Measurements from ENCODE around the gene ELP5.

Gene ELP5

DNA sequence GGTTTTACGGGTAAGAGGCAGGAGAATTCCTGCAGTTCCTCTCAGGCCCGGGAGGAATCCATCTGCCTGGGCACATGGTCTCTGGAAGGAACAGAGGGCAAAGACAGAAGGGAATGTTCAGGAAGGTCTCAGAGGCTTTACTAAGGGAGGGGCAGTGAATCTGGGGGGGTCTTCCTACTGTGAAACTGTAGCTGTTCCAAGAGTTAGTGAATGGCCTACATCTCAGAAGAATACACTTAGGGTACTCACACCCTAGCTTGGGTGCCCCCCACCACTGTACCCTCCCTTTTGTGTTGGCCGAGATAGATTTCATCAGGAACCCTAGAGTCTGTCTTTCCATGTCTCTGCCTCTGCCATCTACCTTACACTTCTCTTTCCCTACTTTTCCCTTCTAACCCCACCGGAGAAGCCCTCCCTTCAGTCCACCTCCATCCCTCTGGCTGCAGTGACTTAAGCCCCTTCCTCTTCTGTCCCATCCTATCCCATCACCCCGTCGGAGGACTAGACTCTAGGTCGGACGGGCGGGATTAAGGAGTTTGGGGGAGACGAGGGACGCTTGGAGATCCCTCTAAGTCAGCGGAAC lies 32.7 kb upstream of the ELP5 start:
- no peak for DNase-seq

DNA sequence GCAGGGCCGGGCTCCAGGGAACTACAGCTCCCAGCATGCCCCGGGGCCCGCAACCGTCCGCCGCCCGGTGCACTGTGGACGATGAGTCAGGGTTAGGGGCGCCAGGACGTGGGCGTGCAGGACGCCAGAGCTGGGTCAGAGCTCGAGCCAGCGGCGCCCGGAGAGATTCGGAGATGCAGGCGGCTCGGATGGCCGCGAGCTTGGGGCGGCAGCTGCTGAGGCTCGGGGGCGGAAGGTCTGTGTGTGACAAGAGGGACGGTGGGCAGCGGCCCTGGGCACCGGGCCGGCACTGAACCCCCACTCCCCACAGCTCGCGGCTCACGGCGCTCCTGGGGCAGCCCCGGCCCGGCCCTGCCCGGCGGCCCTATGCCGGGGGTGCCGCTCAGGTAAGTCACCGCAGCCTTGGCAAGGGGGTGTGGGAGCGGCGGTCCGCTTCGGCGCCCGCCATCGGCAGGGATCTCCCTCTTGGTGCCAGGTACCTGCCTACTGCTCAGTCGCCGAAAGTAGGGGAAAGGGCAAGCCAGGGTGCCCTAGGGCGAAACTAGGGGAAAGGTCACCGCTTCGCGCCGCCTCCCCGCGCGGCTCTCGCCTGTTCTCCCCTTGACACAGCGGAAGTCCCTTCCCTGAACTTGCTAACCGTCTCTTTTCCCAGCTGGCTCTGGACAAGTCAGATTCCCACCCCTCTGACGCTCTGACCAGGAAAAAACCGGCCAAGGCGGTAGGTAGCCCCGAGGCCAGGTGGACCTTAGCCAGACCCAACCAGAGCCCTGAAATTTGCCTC lies 32.0 kb upstream of the ELP5 start, which contains the start of the genes ACADVL and DLG4:
ACADVL (plus strand) TSS at position 127 of the 781 bp plus-strand sequence; CDS start at position 174, 47 bp downstream.
DLG4 (minus strand) TSS at position 25 of the 781 bp plus-strand sequence.
- peak; percentile 95 for DNase-seq

GRCh38 chr17:7220593-7221277 lies 31.3 kb upstream of the ELP5 start:
- DNase-seq, result peak; percentile 69

- peak; percentile 26 for DNase-seq
Measured at GRCh38 chr17:7221278-7222092, 30.5 kb upstream of the ELP5 start.

DNA sequence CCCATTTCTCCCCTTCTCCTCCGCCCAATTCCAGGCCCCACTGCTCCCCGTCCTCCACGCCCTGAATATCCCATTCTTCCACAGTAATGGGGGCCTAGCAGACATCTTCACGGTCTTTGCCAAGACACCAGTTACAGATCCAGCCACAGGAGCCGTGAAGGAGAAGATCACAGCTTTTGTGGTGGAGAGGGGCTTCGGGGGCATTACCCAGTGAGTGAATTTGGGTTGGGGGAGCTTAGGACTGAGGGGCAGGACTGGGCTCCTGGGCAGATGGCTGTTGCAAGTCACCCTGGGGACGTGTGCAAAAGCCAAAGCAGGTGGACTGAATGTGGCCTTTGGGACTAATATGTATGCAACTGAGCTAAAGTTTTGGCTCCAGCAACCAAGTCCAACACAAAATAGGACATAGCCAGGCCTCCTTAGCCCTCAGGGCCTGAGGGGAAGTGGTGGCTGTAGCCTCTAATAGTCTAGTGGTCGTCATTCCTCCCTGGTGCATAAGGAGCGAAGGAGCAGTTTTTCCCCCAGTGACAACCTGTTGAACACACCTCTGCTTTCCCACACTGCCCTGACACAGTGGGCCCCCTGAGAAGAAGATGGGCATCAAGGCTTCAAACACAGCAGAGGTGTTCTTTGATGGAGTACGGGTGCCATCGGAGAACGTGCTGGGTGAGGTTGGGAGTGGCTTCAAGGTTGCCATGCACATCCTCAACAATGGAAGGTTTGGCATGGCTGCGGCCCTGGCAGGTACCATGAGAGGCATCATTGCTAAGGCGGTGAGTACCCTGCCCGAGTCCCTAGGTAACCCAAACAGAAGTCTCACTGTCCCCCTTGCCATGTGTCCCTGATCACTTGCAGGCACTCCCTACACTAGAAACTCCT lies 29.7 kb upstream of the ELP5 start:
- DNase-seq, result peak; percentile 30

- DNase-seq, result peak; percentile 26
Measured at GRCh38 chr17:7222972-7223292, 29.1 kb upstream of the ELP5 start.

DNA sequence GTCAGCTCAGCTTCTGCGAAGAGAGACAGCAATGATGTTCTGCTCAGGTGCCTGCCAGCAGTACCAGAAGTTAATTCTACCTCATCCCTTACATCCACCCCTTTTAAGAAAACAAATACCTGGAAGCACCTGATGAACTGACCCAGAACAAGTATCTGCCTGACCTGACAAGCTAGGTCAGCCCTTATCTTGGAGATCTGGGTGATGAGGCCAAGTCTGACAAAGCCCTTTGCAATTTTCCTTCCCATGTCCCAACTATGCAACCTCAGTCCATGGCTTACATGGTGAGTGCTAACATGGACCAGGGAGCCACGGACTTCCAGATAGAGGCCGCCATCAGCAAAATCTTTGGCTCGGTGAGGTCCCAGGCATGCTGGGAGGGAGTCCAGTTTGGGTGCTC lies 28.6 kb upstream of the ELP5 start:
- DNase-seq, result no peak

- DNase-seq, result no peak
Measured at GRCh38 chr17:7224110-7224509, 27.9 kb upstream of the ELP5 start.

- no peak for DNase-seq
Measured at GRCh38 chr17:7224661-7225111, 27.3 kb upstream of the ELP5 start.

GRCh38 chr17:7225711-7226331 lies 26.2 kb upstream of the ELP5 start:
- no peak for DNase-seq

DNA sequence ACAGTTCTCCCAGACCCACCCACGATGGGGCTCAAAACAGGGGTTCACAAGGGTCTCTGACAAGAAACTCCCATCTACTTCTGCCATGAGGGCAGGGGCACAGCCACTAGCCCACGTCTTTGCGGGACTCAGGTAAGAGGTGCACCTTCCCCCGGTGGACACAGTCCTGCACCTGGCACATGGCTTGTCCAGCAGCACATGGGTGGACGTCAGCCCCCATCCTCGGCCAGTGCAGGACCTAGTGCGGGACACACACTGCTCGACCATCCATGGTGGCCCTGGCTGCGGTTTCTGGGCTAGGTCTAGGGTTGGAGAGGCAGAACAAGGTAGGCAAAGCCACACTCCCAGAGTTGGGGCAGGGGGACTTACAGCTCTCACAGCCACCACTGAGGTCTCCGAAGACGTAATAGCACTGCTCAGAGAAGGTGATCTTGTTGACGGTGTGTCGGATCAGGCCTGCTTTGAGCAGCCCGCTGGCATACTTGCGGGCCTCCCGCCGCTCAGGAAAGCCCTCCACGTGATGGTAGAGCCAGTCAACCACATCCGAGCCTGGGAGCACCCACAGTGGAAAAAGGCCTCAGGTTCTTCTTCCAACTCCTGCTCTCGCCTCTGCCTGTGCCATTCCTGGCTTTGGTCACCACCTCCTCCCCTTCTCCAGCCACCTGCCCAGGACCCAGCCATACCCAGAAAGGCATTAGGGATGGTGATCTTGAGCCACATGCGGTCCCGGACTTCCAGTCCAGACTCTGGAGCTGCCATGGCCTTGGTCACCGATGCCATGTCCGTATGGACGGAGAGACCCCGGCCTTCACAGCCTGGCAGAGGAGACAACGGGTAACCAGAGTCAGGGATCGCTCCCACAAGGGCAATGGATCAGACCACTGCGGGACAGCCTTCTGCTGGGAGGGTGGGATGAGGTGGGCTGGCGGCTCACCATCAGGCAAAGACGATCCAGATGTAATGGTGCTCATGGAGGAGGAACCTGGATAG lies 25.0 kb upstream of the ELP5 start:
- DNase-seq, result no peak

DNA sequence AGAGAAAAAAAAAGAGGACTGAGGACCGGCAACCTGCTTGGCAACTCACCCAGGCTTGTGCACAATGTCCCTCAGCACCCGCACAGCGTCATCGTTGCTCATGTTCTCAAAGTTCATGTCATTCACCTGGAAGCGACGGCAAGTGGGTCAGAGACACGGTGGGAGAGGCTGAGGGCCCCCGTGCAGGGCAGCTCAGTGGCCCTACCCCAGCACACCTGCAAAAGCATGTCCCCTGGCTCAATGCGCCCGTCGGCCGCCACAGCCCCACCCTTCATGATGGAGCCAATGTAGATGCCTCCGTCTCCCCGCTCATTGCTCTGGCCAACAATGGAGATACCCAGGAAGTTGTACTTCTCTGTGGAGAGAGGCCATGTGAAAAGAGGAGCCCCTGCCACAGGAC lies 23.1 kb upstream of the ELP5 start:
- no peak for DNase-seq

DNA sequence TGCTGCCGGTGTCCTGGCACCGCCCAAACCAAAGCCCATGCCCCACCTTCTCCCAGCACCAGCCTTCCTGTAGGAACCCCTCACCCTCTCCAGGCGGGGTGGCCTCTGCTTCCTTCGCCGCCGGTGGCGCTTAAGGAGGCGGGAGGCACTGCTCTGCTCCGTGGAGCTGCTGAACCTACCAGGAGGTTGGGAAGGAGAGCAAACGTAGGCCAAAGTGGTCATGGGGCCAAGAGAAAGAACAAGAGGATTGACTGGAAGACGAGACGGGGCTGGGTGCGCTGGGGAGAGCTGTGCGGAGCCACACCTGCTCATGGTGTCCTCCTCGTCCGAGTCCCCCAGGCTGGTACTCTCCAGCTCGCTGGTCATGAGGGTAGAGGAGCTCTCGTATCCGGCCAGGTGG lies 22.5 kb upstream of the ELP5 start:
- DNase-seq, result no peak

DNA sequence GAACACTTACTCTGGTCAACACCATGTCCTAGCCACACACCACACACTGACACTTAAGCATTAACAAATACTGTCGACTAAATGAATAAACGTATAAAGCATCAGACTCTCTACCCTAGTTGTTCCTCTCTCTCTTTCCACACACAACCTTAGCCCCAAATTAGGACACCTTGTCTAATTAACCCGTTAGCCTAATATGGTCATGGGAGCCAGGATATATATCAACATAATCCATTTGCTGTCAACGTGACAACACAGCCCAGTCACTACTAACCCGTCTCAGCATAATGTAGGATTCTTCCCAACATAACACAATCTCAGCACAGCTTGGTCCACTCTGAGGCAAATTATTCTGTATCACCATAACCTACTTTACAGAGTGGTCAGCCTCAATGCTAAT lies 19.9 kb upstream of the ELP5 start:
- DNase-seq, result no peak

- DNase-seq, result no peak
Measured at GRCh38 chr17:7233701-7234082, 18.3 kb upstream of the ELP5 start.

- peak; percentile 97 for DNase-seq
Measured at GRCh38 chr17:7234083-7234951, 17.7 kb upstream of the ELP5 start, which contains the start of gene DVL2. TSS of gene DVL2 (minus strand) at chr17:7234517. CDS start at chr17:7234262, 255 bp downstream.

GRCh38 chr17:7235693-7236665 lies 16.0 kb upstream of the ELP5 start:
- DNase-seq, result peak; percentile 25

GRCh38 chr17:7236808-7237207 lies 15.2 kb upstream of the ELP5 start:
- no peak for DNase-seq

Measured in femur (tissue), 1 donor.